Measurements from ENCODE around the gene TUBGCP2.
"Not testable (repeated sequence)": the region's sequence is repeated elsewhere in the genome, so short reads cannot be mapped to it uniquely, and the experiment has no call there.

The TUBGCP2 gene

GRCh38 chr10:133324857-133325260, 16.2 kb upstream of the TUBGCP2 start:
- Mint-ChIP-seq H3K27me3 (peaks cover 67% of the 10 kb centered on the region), H3K9me3 (no peaks in the 10 kb centered on the region), H3K4me1 (ENCODE audit: low read depth) (peaks cover 17% of the 10 kb centered on the region), H3K4me3 (no peak overlapping the region), H3K36me3 (ENCODE audit: low read depth) (no peaks in the 10 kb centered on the region), H3K27ac (no peak overlapping the region)
- intact Hi-C loops (cut with micrococcal nuclease), result loop anchor here (5.0 kb wide), 1 partner anchor 192 kb away; no protein-coding TSS in a partner anchor

GRCh38 chr10:133324198-133324792, 15.6 kb upstream of the TUBGCP2 start:
- Mint-ChIP-seq H3K4me3 (no peak overlapping the region), H3K4me1 (ENCODE audit: low read depth) (peaks cover 17% of the 10 kb centered on the region), H3K27me3 (peaks cover 66% of the 10 kb centered on the region), H3K9me3 (no peaks in the 10 kb centered on the region), H3K27ac (no peak overlapping the region), H3K36me3 (ENCODE audit: low read depth) (no peaks in the 10 kb centered on the region)
- intact Hi-C loops (cut with micrococcal nuclease), result no loop called here

- peaks cover 52% of the 10 kb centered on the region for H3K27me3 Mint-ChIP-seq
- H3K36me3 Mint-ChIP-seq (ENCODE audit: low read depth); H3K9me3 Mint-ChIP-seq; H3K4me3 Mint-ChIP-seq; H3K27ac Mint-ChIP-seq; intact Hi-C loops (cut with micrococcal nuclease): not testable (repeated sequence)
- H3K4me1 Mint-ChIP-seq (ENCODE audit: low read depth), result peaks cover 25% of the 10 kb centered on the region
Observed at GRCh38 chr10:133322064-133322709, 13.5 kb upstream of the TUBGCP2 start.

GRCh38 chr10:133320852-133321422, 12.3 kb upstream of the TUBGCP2 start:
- H3K4me3 Mint-ChIP-seq; intact Hi-C loops (cut with micrococcal nuclease); H3K9me3 Mint-ChIP-seq; H3K36me3 Mint-ChIP-seq (ENCODE audit: low read depth); H3K27ac Mint-ChIP-seq: not testable (repeated sequence)
- Mint-ChIP-seq H3K27me3 (peaks cover 44% of the 10 kb centered on the region), H3K4me1 (ENCODE audit: low read depth) (peaks cover 21% of the 10 kb centered on the region)

- Mint-ChIP-seq H3K4me1 (ENCODE audit: low read depth) (peaks cover 17% of the 10 kb centered on the region), H3K4me3 (peak overlapping the region; percentile 73), H3K36me3 (ENCODE audit: low read depth) (peaks cover 6% of the 10 kb centered on the region), H3K27me3 (peaks cover 41% of the 10 kb centered on the region), H3K9me3 (no peaks in the 10 kb centered on the region), H3K27ac (no peak overlapping the region)
- intact Hi-C loops (cut with micrococcal nuclease), result loop anchor here (5.0 kb wide), 1 partner anchor 176 kb away; no protein-coding TSS in a partner anchor
Observed at GRCh38 chr10:133318494-133319127, 9.9 kb upstream of the TUBGCP2 start.

GRCh38 chr10:133316732-133317131, 8.1 kb upstream of the TUBGCP2 start:
- Mint-ChIP-seq H3K36me3 (ENCODE audit: low read depth) (peaks cover 22% of the 10 kb centered on the region), H3K27me3 (peaks cover 35% of the 10 kb centered on the region), H3K4me3 (no peak overlapping the region), H3K27ac (no peak overlapping the region), H3K9me3 (no peaks in the 10 kb centered on the region), H3K4me1 (ENCODE audit: low read depth) (peaks cover 17% of the 10 kb centered on the region)
- intact Hi-C loops (cut with micrococcal nuclease), result loop anchor here (5.0 kb wide), 1 partner anchor 174 kb away; no protein-coding TSS in a partner anchor

GRCh38 chr10:133316266-133316665, 7.6 kb upstream of the TUBGCP2 start:
- H3K36me3 Mint-ChIP-seq (ENCODE audit: low read depth), result peaks cover 27% of the 10 kb centered on the region
- no peaks in the 10 kb centered on the region for H3K9me3 Mint-ChIP-seq
- intact Hi-C loops (cut with micrococcal nuclease), result loop anchor here (5.0 kb wide), 1 partner anchor 174 kb away; no protein-coding TSS in a partner anchor
- peaks cover 32% of the 10 kb centered on the region for H3K27me3 Mint-ChIP-seq
- peaks cover 17% of the 10 kb centered on the region for H3K4me1 Mint-ChIP-seq (ENCODE audit: low read depth)
- no peak overlapping the region for H3K27ac Mint-ChIP-seq
- no peak overlapping the region for H3K4me3 Mint-ChIP-seq

- peaks cover 31% of the 10 kb centered on the region for H3K36me3 Mint-ChIP-seq (ENCODE audit: low read depth)
- no peak overlapping the region for H3K27ac Mint-ChIP-seq
- no peaks in the 10 kb centered on the region for H3K9me3 Mint-ChIP-seq
- intact Hi-C loops (cut with micrococcal nuclease), result loop anchor here (5.0 kb wide), 1 partner anchor 174 kb away; no protein-coding TSS in a partner anchor
- H3K27me3 Mint-ChIP-seq, result peaks cover 32% of the 10 kb centered on the region
- H3K4me1 Mint-ChIP-seq (ENCODE audit: low read depth), result peaks cover 17% of the 10 kb centered on the region
- H3K4me3 Mint-ChIP-seq, result no peak overlapping the region
Observed at GRCh38 chr10:133315847-133316246, 7.2 kb upstream of the TUBGCP2 start.

GRCh38 chr10:133314911-133315310, 6.2 kb upstream of the TUBGCP2 start:
- Mint-ChIP-seq H3K9me3 (no peaks in the 10 kb centered on the region), H3K36me3 (ENCODE audit: low read depth) (peaks cover 41% of the 10 kb centered on the region), H3K4me3 (no peak overlapping the region), H3K27me3 (peaks cover 27% of the 10 kb centered on the region), H3K27ac (peak overlapping the region; percentile 8), H3K4me1 (ENCODE audit: low read depth) (peaks cover 19% of the 10 kb centered on the region)
- intact Hi-C loops (cut with micrococcal nuclease), result loop anchor here (5.0 kb wide), 1 partner anchor 173 kb away; no protein-coding TSS in a partner anchor

GRCh38 chr10:133313192-133313591, 4.5 kb upstream of the TUBGCP2 start:
- Mint-ChIP-seq H3K9me3 (no peaks in the 10 kb centered on the region), H3K27me3 (peaks cover 14% of the 10 kb centered on the region)
- intact Hi-C loops (cut with micrococcal nuclease), result no loop called here

GRCh38 chr10:133312769-133313145, 4.1 kb upstream of the TUBGCP2 start:
- no peaks in the 10 kb centered on the region for H3K9me3 Mint-ChIP-seq
- H3K4me1 Mint-ChIP-seq (ENCODE audit: low read depth), result peaks cover 14% of the 10 kb centered on the region
- H3K27ac Mint-ChIP-seq, result no peak overlapping the region
- intact Hi-C loops (cut with micrococcal nuclease), result no loop called here
- no peak overlapping the region for H3K4me3 Mint-ChIP-seq
- peaks cover 14% of the 10 kb centered on the region for H3K27me3 Mint-ChIP-seq
- peaks cover 53% of the 10 kb centered on the region for H3K36me3 Mint-ChIP-seq (ENCODE audit: low read depth)

More at GRCh38 chr10:133313192-133313591, 4.5 kb upstream of the TUBGCP2 start:
- Mint-ChIP-seq H3K36me3 (ENCODE audit: low read depth) (peaks cover 48% of the 10 kb centered on the region), H3K4me1 (ENCODE audit: low read depth) (peaks cover 12% of the 10 kb centered on the region), H3K4me3 (no peak overlapping the region), H3K27ac (no peak overlapping the region)

GRCh38 chr10:133312016-133312768, 3.5 kb upstream of the TUBGCP2 start:
- peaks cover 14% of the 10 kb centered on the region for H3K27me3 Mint-ChIP-seq
- H3K4me3 Mint-ChIP-seq, result no peak overlapping the region
- H3K36me3 Mint-ChIP-seq (ENCODE audit: low read depth), result peaks cover 57% of the 10 kb centered on the region
- no peaks in the 10 kb centered on the region for H3K9me3 Mint-ChIP-seq
- intact Hi-C loops (cut with micrococcal nuclease), result no loop called here
- peaks cover 20% of the 10 kb centered on the region for H3K4me1 Mint-ChIP-seq (ENCODE audit: low read depth)
- no peak overlapping the region for H3K27ac Mint-ChIP-seq

- Mint-ChIP-seq H3K4me3 (no peak overlapping the region), H3K36me3 (ENCODE audit: low read depth) (peaks cover 61% of the 10 kb centered on the region)
- intact Hi-C loops (cut with micrococcal nuclease), result no loop called here
Observed at GRCh38 chr10:133311570-133311969, 2.9 kb upstream of the TUBGCP2 start.

More at GRCh38 chr10:133311570-133311969, 2.9 kb upstream of the TUBGCP2 start:
- Mint-ChIP-seq H3K27me3 (peaks cover 14% of the 10 kb centered on the region), H3K27ac (peak overlapping the region; percentile 7), H3K9me3 (no peaks in the 10 kb centered on the region), H3K4me1 (ENCODE audit: low read depth) (peaks cover 26% of the 10 kb centered on the region)

All from dendritic cell treated with granulocyte-macrophage colony-stimulating factor and Interleukin-4, amounts not matched to agents 40 ng/mL and 50 ng/mL, for 4 days (primary cell).